HG03175 (cell line): Measurements from ENCODE around the gene MON1B.
A peak's percentile ranks its signal among the peaks of the same experiment; 100 is the strongest.

Experiments used
- ATAC-seq: cut with Tn5 transposase; IDR thresholded peaks from one replicate; pipeline ENCODE4 v1.9.1; 2021; ENCODE audit warnings: mild to moderate bottlenecking, moderate library complexity; ENCODE audit not compliant: unreplicated experiment

MON1B gene

GRCh38 chr16:77195411-77195810 is 4.4 kb downstream of the MON1B start:
- no peak for ATAC-seq

- no peak for ATAC-seq
Measured at GRCh38 chr16:77197747-77198146, 6.8 kb downstream of the MON1B start.

GRCh38 chr16:77199211-77199610 is 8.2 kb downstream of the MON1B start, which contains the start of gene SYCE1L:
SYCE1L (plus strand) TSS chr16:77199408; CDS start chr16:77199452, 44 bp downstream.
- no peak for ATAC-seq

GRCh38 chr16:77206533-77206932 is 15.5 kb downstream of the MON1B start:
- no peak for ATAC-seq

GRCh38 chr16:77207030-77207429 is 16.0 kb downstream of the MON1B start:
- ATAC-seq: no peak

- no peak for ATAC-seq
Measured at GRCh38 chr16:77208382-77208781, 17.4 kb downstream of the MON1B start.

- ATAC-seq: peak; percentile 66
Measured at GRCh38 chr16:77211880-77212740, 21.1 kb downstream of the MON1B start.

GRCh38 chr16:77212741-77213541 is 22.0 kb downstream of the MON1B start:
- peak; percentile 79 for ATAC-seq

- ATAC-seq: no peak
Measured at GRCh38 chr16:77213542-77214106, 22.6 kb downstream of the MON1B start.

- ATAC-seq: no peak
Measured at GRCh38 chr16:77214411-77215138, 23.6 kb downstream of the MON1B start.

- no peak for ATAC-seq
Measured at GRCh38 chr16:77219437-77219836, 28.4 kb downstream of the MON1B start.

- ATAC-seq: no peak
Measured at GRCh38 chr16:77220427-77220826, 29.4 kb downstream of the MON1B start.

- no peak for ATAC-seq
Measured at GRCh38 chr16:77221482-77221881, 30.5 kb downstream of the MON1B start.

- no peak for ATAC-seq
Measured at GRCh38 chr16:77223184-77223583, 32.2 kb downstream of the MON1B start.

- ATAC-seq: no peak
Measured at GRCh38 chr16:77225182-77225581, 34.2 kb downstream of the MON1B start.

- ATAC-seq: peak; percentile 75
Measured at GRCh38 chr16:77227745-77228144, 36.8 kb downstream of the MON1B start.

- no peak for ATAC-seq
Measured at GRCh38 chr16:77231047-77231446, 40.1 kb downstream of the MON1B start.

- no peak for ATAC-seq
Measured at GRCh38 chr16:77233799-77234519, 43.0 kb downstream of the MON1B start.

GRCh38 chr16:77234611-77235010 is 43.6 kb downstream of the MON1B start:
- ATAC-seq: no peak

GRCh38 chr16:77236063-77236511 is 45.1 kb downstream of the MON1B start:
- peak; percentile 99 for ATAC-seq
